ENCODE results near the gene ARID1A.

Gene ARID1A

DNA sequence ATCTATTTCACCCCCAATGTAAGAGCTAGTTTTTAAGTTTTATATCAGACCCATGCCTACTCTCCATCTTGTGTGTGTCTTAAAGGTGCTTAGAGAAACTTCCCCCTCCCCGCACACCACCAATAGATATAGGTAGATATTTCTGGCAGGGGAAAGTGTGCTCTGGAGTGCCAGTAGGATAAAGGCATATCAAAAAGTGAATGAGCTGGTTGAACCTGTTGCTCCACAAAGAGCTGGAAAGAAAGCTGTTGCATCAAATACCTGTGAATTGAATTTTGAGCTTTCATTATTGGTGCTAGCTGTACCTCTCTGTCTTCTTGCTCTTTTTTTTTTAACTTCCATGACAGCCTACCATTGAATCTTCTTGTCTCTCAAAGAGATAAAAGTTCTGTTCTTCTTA, 32.8 kb downstream of the ARID1A start:
- DNase-seq (ENCODE audit: low spot score): no peak

DNA sequence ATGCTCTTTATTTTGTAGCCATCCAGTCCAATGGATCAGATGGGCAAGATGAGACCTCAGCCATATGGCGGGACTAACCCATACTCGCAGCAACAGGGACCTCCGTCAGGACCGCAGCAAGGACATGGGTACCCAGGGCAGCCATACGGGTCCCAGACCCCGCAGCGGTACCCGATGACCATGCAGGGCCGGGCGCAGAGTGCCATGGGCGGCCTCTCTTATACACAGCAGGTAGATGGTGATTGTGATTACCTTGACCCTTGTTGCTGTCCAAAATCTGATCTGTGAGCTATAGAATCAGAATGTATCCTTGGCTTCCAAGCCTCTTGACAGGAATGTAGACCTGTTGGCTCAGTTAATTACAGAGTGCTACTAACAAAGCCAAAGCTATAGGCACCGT, 33.8 kb downstream of the ARID1A start:
- DNase-seq (ENCODE audit: low spot score): no peak

DNA sequence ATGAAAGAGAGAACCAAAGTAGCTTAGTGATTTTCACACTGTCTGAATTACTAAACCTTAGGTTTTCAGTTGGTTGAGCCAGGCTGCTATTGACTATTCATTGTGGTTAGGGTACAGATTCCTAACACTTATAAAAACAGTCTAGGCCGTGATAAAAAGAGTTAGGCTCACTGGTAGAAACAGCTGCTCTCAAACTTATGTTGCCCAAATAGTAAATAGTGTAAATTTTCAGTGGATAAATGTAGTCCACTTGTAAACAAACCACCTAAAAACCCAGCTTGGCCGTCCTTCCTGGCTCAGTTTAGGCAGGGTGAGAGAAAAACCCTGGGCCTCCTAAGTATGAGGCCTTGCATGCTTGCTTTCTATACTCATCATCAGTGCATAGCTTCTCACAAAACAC, 34.9 kb downstream of the ARID1A start:
- no peak for DNase-seq (ENCODE audit: low spot score)

- DNase-seq (ENCODE audit: low spot score): no peak
Measured at GRCh38 chr1:26731233-26731902, 35.6 kb downstream of the ARID1A start.

GRCh38 chr1:26733392-26733791, 37.6 kb downstream of the ARID1A start:
- no peak for DNase-seq (ENCODE audit: low spot score)

DNA sequence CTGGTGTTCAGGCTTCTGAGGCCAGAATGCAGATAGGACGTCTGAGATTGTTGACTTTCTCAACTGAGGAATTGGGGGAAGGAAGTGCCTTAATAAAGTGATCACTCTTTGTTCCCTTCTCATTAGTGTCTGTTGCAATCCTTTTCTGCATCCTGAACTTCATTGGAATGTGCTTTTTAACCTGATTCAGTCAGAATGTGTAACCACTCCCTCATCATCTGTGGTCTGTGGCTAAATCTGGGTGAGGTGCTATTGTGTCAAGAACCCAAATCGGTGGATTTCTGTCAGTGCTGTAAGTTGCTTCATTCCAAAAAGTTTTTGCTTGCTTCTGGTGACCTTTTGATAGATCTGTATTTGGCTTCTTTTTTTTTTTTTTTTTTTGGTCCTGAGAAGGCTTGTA, 38.2 kb downstream of the ARID1A start:
- DNase-seq (ENCODE audit: low spot score): no peak

- no peak for DNase-seq (ENCODE audit: low spot score)
Measured at GRCh38 chr1:26734501-26735058, 38.8 kb downstream of the ARID1A start.

- no peak for DNase-seq (ENCODE audit: low spot score)
Measured at GRCh38 chr1:26739329-26739914, 43.6 kb downstream of the ARID1A start.

DNA sequence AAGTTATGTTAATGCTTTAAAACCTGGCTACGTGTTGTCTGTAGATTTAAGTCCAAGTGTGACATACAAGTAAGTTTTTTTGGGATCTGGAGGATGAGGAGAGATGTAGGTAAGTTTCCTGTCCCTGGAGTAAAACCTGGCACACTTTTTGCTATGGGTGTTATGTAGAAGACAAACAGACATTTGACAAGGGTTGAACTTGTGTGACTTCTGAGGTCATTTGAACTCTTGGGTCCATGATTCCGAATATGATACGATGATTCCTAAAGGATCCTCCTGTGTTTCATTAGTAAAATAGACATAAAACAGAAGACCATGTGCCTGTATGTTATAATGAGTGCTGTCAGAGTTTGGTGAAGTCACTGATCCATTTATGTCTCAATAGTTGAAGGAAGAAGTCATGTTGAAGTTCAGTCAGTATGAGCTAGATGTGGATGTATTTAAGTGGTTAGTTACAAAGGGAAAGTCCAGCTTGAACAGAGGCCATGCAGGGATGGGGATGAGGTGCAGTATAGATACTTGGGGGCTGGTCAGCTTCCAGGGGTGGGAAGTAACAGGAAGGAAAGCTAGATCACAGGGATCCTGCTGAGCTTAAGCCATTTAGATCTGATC, 44.3 kb downstream of the ARID1A start:
- DNase-seq (ENCODE audit: low spot score): no peak

GRCh38 chr1:26740952-26741351, 45.1 kb downstream of the ARID1A start:
- no peak for DNase-seq (ENCODE audit: low spot score)

DNA sequence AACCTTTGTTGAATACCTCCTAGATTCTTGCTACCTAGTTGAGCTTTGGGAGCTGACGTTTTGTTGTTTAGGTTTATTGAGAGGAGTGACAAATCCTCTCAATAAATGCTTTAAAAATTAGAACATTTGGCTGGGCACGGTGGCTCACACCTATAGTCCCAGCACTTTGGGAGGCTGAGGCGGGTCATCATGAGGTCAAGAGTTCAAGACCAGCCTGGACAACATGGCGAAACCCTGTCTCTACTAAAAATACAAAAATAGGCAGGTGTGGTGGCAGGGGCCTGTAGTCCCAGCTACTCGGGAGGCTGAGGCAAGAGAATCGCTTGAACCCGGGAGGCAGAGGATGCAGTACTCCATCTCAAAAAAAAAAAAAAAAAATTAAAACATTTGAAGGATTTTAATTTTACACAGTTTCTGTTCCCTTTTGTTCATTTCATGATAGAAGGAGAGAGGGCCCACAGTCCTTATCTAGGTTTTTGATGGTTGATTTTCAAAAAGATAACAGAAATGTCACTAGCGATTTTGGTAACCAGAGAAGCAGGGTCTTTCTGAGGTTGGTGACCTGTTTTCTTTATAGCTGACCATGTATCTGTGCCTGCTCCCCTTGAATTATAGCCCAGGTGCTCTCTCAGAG, 47.7 kb downstream of the ARID1A start:
- DNase-seq (ENCODE audit: low spot score): no peak

DNA sequence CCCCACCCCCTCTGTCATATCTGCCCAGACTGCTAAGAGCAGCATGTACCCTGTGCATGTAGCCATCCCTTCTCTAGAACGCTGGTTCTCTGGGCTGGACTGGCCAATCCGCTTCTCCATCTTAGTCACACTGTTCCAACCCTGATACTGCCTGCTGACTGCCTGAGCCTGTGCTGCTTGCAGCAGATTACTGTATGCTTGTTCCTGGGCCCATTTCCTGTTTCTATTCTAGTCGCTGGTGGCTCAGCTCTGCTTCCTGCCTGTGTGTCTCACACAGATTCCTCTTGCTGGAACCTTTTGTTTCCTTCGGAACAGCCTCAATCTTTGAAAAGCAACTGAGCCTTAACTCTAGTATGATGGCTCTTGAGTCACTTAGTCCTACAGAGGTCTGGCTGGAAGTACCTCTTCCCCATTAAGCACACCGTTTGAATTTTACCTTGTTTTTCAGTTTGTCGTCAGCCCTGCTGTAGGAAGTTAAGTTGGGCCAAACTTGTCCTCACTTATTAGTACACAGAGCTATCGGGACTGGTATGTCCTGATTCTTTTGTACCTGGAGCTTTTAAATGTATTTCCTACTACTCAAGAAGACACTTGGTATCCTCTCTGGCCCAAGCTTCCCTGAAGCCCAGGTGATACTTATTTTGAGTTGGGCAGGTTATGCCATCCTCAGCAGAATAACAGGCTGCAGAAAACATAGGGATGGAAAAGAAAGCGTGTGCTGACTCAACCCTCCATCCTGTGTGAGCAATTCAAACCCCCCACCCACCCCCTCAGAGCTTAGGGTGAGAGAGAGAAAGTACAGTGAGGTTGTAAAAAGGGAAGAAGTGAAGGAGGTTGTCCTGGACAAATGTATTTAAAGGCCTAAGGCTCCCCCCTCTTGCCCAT, 48.5 kb downstream of the ARID1A start:
- DNase-seq (ENCODE audit: low spot score): no peak

DNA sequence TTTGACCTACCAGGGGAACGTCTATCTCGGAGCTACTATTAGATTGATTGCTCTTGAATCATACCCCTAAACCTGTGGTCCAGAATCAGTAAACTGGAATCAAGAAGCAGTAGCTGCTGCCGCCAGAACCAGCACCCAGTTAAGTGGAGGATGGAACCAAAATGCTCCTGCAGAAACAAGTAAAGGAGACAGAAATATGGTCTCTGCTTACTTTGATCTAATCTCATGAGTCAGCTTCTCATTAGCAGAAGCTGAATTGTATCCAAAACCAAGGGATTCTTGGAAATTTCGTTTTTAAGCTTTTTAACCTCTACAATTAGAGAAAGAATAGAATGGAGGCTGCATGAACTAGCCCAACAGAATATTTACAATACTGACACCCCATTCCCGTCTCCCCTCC, 49.4 kb downstream of the ARID1A start:
- no peak for DNase-seq (ENCODE audit: low spot score)

GRCh38 chr1:26747048-26747447, 51.2 kb downstream of the ARID1A start:
- DNase-seq (ENCODE audit: low spot score): no peak

DNA sequence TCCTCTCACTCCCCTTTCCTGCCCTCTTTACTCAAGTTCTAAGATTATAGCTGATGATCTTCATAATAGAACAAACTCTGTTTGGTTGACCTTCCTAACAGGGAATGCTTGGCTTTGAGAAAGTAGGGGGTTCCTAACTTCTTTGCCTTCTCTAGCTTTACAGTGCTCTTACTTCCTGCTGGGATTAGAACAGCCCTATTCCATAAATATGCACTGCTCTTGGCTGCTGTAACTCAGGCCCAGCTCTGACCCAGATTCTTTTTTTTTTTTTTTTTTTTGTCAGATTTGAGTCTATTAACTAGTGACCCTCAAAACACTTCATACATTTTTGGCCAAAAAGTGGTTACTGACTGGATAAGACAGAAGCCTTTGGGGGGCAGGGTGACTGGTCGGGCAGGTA, 52.5 kb downstream of the ARID1A start:
- DNase-seq (ENCODE audit: low spot score): no peak

DNA sequence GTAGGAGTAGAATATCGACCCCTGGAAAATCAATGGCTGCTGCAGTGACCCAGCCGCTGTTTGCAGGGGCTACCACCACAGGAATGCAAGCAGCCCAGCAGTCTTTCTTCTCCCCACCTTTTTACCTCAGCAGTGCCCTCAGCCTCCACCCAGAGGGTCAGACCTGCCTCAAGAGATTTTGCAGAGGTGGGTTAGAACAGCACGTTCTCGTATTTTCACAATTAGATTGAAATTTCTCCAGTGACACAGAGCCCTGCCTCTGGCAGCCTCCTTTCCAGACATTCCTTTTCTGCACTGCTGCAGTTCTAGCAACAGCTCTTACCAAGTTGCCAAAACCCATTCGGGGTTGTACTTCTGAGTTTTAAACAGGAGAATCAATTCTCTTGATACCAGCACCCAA, 53.6 kb downstream of the ARID1A start:
- DNase-seq (ENCODE audit: low spot score): no peak

DNA sequence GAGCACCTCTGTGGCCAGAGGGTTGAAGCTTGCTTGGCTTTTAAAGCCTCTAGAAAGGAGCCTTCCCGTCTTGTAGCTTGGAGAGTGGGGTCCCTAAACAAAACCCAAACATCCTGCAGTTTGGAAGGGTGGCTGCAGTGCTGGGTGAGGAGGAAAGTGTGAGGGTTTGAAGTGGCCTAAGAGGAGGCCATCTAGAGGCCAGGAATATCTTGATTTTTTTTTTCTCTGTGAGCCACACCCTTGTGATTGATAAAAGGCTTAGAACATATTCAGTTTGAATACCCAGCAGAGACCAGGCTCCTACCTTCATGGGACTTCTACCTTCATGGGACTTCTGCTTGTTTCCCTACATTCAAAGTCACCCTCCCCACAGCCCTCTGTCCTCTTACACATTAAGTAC, 54.6 kb downstream of the ARID1A start:
- DNase-seq (ENCODE audit: low spot score): no peak

DNA sequence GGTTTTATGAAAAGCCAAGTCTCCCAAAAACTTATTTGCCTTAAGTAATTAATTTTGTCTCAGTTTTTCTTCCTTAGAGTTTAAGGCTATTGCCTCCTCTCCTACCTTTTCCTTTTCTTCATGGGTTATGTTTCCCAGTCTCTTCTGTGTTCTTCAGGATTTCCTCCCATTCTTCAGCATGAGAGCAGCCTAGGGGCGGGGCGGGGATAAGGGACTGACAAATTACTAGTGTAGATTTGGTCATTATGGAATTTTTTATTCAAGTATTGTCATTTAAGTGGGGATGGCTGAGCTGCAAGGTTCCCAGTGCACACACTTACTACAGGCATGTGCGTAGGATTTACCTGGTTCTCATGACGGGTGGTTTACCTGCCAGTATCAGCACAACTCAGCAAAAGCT, 56.7 kb downstream of the ARID1A start:
- DNase-seq (ENCODE audit: low spot score): no peak

GRCh38 chr1:26754086-26754874, 58.5 kb downstream of the ARID1A start:
- no peak for DNase-seq (ENCODE audit: low spot score)

- DNase-seq (ENCODE audit: low spot score): no peak
Measured at GRCh38 chr1:26758358-26758757, 62.5 kb downstream of the ARID1A start.

- no peak for DNase-seq (ENCODE audit: low spot score)
Measured at GRCh38 chr1:26759531-26759930, 63.7 kb downstream of the ARID1A start.
